ENCODE measurements around the gene CD2AP. TPM values are rescaled to one million over a fixed set of nuclear protein-coding genes. Genes with fewer than 3 reads are reported as not detected.

Gene CD2AP
- total RNA-seq, 1 donor from 2014 or later = 25.8 TPM

Other genes with a start within 250 kb of the CD2AP start
- gene TNFRSF21, start 167.9 kb upstream of the CD2AP start, total RNA-seq = 64.6 TPM
- gene ADGRF4, start 220.8 kb downstream of the CD2AP start, total RNA-seq = 13.6 TPM